CD4-positive, alpha-beta T cell treated with Interleukin-6 for 4 hours (primary cell): ENCODE data around the gene TLR10.

Experiments used
- DNase-seq: peaks from one replicate; pipeline ENCODE4 v3.0.0-alpha.2; 2020; ENCODE audit warnings: mixed read lengths

The TLR10 gene

GRCh38 chr4:38765382-38765781, 17.4 kb downstream of the TLR10 start:
- DNase-seq, result no peak

GRCh38 chr4:38764277-38764676, 18.5 kb downstream of the TLR10 start:
- DNase-seq, result no peak

GRCh38 chr4:38762560-38762959, 20.2 kb downstream of the TLR10 start:
- DNase-seq, result no peak

GRCh38 chr4:38759790-38760122, 23.0 kb downstream of the TLR10 start:
- DNase-seq, result no peak

- DNase-seq, result peak; percentile 75
Measured at GRCh38 chr4:38759113-38759789, 23.5 kb downstream of the TLR10 start.

- peak; percentile 42 for DNase-seq
Measured at GRCh38 chr4:38757945-38758600, 24.7 kb downstream of the TLR10 start.

GRCh38 chr4:38752941-38753806, 29.6 kb downstream of the TLR10 start:
- no peak for DNase-seq

GRCh38 chr4:38752372-38752940, 30.3 kb downstream of the TLR10 start:
- no peak for DNase-seq

- DNase-seq, result no peak
Measured at GRCh38 chr4:38751341-38752010, 31.3 kb downstream of the TLR10 start.

- DNase-seq, result no peak
Measured at GRCh38 chr4:38749336-38749735, 33.5 kb downstream of the TLR10 start.

GRCh38 chr4:38747629-38748028, 35.2 kb downstream of the TLR10 start:
- no peak for DNase-seq

GRCh38 chr4:38745881-38746280, 36.9 kb downstream of the TLR10 start:
- no peak for DNase-seq

GRCh38 chr4:38743866-38744265, 38.9 kb downstream of the TLR10 start:
- no peak for DNase-seq

- no peak for DNase-seq
Measured at GRCh38 chr4:38740303-38740702, 42.5 kb downstream of the TLR10 start.

- DNase-seq, result no peak
Measured at GRCh38 chr4:38738940-38739803, 43.6 kb downstream of the TLR10 start.

- no peak for DNase-seq
Measured at GRCh38 chr4:38735870-38736269, 46.9 kb downstream of the TLR10 start.

GRCh38 chr4:38734911-38735310, 47.9 kb downstream of the TLR10 start:
- DNase-seq, result no peak

GRCh38 chr4:38734446-38734845, 48.3 kb downstream of the TLR10 start:
- DNase-seq, result no peak

GRCh38 chr4:38733663-38734062, 49.1 kb downstream of the TLR10 start:
- no peak for DNase-seq

- DNase-seq, result peak; percentile 89
Measured at GRCh38 chr4:38730830-38731646, 51.8 kb downstream of the TLR10 start.

- no peak for DNase-seq
Measured at GRCh38 chr4:38730493-38730829, 52.3 kb downstream of the TLR10 start.
